GM18511 (cell line): ENCODE results near the gene RAB29.

Experiments
- ATAC-seq: cut with Tn5 transposase; IDR thresholded peaks from one replicate; pipeline ENCODE4 v1.9.1; 2021; ENCODE audit warnings: mild to moderate bottlenecking, moderate library complexity; ENCODE audit not compliant: unreplicated experiment

The RAB29 gene

GRCh38 chr1:205797168-205797567 is 21.9 kb upstream of the RAB29 start:
- ATAC-seq: no peak

- ATAC-seq: no peak
These were observed 18.9 kb upstream of the RAB29 start for GRCh38 chr1:205794011-205794730.

GRCh38 chr1:205792961-205793673 is 17.8 kb upstream of the RAB29 start:
- no peak for ATAC-seq

GRCh38 chr1:205792481-205792881 is 17.2 kb upstream of the RAB29 start:
- ATAC-seq: no peak

GRCh38 chr1:205791568-205792180 is 16.4 kb upstream of the RAB29 start:
- peak; percentile 59 for ATAC-seq

- no peak for ATAC-seq
These were observed 12.1 kb upstream of the RAB29 start for GRCh38 chr1:205787287-205787916.

- ATAC-seq: no peak
These were observed 11.3 kb upstream of the RAB29 start for GRCh38 chr1:205786601-205787000.

- no peak for ATAC-seq
These were observed 10.2 kb upstream of the RAB29 start for GRCh38 chr1:205785446-205785845.

- ATAC-seq: no peak
These were observed 8.6 kb upstream of the RAB29 start for GRCh38 chr1:205783904-205784303.

GRCh38 chr1:205783433-205783795 is 8.1 kb upstream of the RAB29 start:
- ATAC-seq: no peak

- no peak for ATAC-seq
These were observed 7.5 kb upstream of the RAB29 start for GRCh38 chr1:205782627-205783432.

GRCh38 chr1:205780335-205780734 is 5.1 kb upstream of the RAB29 start:
- ATAC-seq: no peak

- ATAC-seq: no peak
These were observed 2.7 kb upstream of the RAB29 start for GRCh38 chr1:205777994-205778393.

GRCh38 chr1:205775717-205776056 is 405 bp upstream of the RAB29 start:
- ATAC-seq: no peak

GRCh38 chr1:205774198-205775014 is 876 bp downstream of the RAB29 start:
- peak; percentile 31 for ATAC-seq

- no peak for ATAC-seq
These were observed 2.7 kb downstream of the RAB29 start for GRCh38 chr1:205772607-205773032.

- no peak for ATAC-seq
These were observed 4.7 kb downstream of the RAB29 start for GRCh38 chr1:205770618-205771017.

- no peak for ATAC-seq
These were observed 5.5 kb downstream of the RAB29 start for GRCh38 chr1:205769641-205770365.

- ATAC-seq: no peak
These were observed 8.0 kb downstream of the RAB29 start for GRCh38 chr1:205767248-205767647.
